Pons (tissue), 1 donor: ENCODE results near the gene HSD17B11.
"Not testable (repeated sequence)": the region's sequence is repeated elsewhere in the genome, so short reads cannot be mapped to it uniquely, and the experiment has no call there.

Source experiments
- DNase-seq: peaks from one replicate; pipeline ENCODE4 v3.0.0-alpha.2; 2016; ENCODE audit warnings: low spot score

Gene HSD17B11, protein sequence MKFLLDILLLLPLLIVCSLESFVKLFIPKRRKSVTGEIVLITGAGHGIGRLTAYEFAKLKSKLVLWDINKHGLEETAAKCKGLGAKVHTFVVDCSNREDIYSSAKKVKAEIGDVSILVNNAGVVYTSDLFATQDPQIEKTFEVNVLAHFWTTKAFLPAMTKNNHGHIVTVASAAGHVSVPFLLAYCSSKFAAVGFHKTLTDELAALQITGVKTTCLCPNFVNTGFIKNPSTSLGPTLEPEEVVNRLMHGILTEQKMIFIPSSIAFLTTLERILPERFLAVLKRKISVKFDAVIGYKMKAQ

DNA sequence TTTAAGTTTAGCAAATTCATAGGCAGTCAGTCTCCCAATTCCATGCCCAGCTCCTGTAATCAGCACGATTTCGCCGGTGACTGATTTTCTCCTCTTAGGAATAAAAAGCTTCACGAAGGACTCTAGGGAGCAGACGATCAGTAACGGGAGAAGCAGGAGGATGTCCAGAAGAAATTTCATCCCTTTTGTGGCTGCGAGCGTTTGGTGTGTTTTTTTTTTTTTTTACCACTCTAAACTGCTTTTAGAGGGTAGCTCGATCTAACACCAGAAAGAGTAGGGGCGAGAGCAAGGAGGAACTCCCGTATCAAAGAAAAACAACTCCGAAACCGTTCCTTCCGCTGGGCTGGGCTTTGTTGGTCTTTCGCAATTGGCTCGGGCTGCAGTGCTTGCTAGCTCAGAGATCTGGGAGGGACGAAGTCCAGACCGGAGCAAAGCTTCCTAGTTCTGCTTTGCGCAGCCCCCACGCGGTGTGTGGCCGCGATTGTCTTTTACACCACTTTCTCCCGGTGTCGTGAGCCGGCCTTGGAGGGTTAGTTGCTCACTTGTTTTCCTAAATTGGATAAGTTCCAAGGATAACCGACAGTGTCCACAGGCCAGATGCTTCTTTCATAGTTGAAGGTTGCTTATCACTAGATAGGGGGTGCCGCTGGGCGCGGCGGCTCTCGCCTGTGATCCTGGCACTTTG lies at the start of gene HSD17B11:
TSS of gene HSD17B11 (minus strand) at position 298 of the 685 bp plus-strand sequence. CDS start at position 180, 118 bp downstream.
- peak; percentile 94 for DNase-seq

DNA sequence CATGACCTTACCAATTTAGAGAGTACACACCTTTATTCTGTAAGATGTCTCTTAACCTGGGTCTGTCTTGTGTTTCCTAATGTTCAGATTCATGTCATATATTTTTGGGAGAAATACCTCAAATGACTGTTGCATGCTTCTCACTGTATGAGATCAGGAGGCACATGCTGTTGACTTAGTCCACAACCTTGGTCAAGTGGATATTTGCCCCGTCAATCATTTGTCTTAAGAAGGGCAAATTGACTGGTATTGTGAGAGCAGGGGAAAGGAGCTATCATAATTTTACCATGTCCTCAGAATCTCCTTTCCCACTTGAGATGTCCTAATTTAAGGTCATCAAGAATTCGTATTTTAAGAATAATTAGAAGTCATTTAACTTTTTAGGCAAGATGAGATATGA lies 42.4 kb upstream of the HSD17B11 start:
- no peak for DNase-seq

DNA sequence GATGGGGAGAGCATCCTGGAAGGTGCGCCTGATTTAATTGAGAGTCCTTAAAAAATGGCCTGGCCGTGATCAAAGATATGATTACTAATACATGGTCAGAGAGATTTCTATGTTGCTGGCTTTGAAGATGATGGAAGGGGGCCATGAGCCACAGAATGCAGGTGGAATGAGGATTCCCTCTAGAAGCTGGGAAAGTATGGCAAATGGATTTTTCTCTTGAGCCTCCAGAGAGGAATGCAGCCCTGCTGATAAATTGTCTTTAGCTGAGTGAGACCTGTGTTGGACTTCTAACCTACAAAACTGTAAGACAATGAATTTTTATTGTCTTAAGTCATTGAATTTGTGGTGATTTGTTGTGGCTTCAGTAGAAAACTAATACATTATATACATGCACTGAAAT lies 39.0 kb upstream of the HSD17B11 start:
- no peak for DNase-seq

DNA sequence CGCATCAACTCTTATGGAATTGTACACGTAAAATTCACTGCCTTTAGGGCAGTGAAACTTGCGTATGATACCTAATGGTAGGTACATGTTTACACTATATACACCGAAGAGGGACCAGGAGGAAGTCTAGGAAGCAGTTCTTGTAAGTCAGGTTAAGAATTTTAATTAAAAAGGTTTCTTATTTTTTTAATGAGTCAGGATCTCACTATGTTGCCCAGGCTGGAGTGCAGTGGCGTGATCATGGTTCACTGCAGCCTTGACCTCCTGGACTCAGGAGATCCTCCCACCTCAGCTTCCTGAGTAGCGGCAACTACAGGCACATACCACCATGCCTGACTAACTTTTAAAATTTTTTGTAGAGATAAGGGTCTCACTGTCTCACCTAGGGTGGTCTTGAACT lies 38.0 kb upstream of the HSD17B11 start:
- no peak for DNase-seq

DNA sequence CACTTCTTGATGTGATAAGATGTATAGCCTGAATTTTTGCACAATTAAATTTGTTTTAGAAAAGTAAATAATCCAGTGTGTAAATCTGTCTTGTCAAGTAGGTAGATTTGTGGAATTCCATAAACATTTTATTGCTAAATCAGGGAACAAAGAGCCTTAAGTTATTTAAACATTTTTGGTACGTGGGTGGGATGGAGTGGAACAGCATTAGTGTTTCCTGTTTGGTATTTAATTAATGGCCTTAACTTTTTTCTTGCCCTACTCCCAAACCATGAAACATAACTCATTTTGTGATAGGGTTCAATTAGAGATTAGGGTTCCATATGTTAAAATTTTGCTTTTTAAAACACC lies 36.5 kb upstream of the HSD17B11 start:
- DNase-seq = no peak

DNA sequence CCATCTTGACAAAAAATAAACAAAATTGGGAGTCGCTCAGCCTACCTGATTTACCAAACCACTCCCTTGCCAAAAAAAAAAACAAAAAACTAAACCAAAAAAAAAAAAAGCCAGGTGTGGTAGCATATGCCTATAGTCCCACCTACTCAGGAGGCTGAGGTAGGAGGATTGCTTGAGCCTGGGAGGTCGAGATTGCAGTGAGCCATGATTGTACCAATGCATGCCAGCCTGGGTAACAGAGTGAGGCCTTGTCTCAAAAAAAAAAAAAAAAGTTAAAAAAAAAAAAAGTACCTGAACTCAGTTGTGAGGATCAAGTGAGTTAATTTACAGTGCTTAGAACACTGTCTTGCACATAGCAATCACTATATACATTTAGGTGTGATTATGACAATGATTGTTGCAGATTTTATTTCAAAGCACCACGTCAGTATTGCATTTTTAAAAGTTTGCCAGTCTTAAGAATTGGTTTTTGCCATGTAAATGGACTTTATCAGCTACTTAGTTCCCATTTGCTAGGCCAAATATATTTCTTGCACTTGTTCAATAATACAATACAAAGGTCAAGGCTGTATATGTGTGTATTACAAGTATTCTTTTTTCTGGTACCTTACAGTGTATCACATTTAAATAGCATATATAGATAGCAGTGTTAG lies 36.0 kb upstream of the HSD17B11 start:
- DNase-seq = no peak

DNA sequence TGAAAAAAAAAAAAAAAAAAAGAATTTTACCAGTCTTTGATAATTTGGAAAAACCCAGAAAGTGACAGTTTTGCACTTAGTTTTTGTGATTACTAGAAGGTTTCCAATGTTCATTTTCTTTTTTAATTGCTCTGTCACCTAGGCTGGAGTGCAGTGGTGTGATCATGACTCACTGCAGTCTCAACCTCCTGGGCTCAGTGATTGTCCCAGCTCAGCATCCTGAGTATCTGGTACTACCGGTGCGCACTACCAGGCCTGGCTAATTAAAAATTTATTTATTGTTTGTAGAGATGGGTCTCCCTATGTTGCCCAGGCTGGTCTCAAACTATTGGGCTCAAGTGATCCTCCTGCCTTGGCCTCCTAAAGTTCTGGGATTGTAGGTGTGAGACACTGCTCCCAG lies 34.7 kb upstream of the HSD17B11 start:
- no peak for DNase-seq

DNA sequence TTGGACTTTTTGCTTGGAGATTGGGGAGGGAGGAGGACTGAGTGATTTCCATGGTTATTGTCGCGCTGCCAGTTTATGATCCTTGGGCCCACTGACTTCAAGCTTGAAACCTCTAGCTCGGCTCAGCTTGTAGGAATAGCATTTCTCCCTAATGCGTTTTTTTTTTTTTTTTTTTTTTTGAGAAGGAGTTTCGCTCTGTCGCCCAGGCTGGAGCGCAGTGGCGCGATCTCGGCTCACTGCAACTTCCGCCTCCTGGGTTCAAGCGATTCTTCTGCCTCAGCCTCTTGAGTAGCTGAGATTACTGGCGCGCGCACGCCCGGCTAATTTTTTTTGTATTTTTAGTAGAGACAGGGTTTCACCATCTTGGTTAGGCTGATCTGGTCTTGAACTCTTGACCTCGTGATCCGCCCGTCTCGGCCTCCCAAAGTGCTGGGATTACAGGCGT lies 33.1 kb upstream of the HSD17B11 start:
- not testable (repeated sequence) for DNase-seq

DNA sequence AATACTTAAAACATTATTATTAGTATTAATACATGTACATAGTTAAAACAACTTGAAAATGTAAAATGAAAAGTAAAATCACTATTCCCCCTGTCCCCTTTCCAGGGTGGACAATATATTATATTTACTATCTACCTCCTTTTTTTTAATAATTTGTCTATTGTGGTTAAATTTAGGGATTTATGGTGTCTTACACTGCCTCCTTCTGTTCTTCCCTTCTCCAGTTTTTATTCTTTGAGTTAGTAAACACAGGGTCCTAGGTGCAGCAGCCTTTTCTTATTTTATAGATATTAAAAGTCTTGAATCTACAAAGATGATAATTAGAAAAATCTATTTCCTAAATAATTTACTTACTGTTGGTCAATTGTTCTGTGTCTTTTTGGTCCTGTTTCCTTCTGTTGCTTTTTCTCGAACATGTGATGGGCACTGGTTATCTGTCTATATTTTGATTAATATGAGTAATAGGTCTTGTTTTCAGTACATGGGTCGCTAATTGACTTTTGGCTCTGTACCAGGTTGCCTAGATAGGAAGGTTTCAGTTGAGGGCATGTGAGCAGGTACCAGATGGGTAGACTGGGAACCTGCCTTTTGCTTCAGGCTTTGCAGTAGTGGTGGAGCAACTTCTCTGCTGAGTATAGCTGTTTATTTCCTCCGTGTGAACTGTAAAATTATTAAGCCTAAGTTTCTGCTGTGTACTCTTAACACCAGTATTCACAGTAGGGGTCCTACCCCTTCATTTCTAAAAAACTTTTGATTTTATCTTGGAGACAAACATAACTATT lies 32.5 kb upstream of the HSD17B11 start:
- peak; percentile 24 for DNase-seq

DNA sequence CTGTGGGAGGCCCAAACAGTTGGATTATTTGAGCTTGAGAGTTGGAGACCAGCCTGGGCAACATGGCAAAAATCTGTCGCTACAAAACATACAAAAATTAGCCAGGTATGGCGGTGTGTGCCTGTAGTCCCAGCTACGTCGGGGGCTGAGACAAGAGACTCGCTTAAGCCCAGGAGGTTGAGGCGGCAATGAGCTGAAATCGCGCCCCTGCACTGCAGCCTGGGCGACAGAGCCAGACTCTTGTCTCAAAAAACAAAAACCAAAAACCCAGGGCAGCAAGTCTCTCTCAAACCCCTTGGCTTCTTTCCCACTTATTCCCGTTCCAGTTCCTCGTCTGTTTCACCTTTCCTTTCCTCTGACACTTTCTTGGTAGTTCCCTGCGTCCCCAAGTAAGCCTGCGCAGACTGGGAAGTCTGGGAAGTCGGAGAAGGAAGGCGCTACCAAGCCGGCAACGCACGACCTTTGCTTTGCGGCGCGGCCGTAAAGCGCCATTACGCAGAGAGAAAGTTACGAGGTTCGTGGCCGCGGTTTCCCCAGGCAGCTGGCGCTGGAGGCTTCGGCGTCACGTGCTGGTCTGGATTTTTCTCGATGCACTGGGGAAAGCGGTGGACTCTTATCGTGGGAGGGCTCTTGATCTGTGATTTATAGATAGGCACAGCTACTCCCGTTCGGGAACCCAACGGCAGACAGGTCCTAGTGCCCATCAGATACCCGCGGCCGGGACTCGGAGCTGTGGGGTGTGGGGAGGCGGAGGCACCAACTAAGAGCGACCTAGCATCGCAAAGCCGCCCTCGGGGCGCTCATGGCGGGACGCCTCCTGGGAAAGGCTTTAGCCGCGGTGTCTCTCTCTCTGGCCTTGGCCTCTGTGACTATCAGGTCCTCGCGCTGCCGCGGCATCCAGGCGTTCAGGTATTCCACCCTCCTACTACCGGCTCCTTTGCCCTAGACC lies 31.4 kb upstream of the HSD17B11 start, which contains the start of gene NUDT9:
TSS of gene NUDT9 (plus strand) at position 470 of the 949 bp plus-strand sequence. CDS start at position 803, 333 bp downstream.
- DNase-seq = peak; percentile 96

DNA sequence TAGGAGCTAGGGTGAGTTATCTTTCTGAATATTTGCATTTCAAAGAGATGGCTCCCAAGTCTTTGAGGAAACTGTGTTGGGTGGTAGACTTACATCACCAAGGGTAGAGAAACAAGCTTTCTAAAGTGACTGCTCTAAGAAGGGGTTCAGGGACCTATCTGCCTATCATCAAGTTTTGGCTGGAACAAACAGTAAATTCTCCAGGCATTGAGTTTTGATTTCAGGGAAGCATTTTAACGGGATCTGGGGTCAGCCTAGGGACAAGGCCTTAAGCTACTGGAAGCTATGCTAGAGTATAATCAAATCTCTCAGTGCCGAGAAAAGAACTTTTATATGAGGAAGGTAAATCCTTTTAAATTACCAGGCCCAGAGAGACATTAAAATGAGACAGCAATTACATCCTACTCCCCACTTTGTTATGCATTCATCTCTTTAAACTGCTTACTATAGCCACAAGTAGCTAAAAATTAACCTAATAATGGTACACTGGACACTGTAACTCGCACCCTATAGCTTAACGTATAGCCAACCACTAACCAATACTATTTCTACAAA lies 29.4 kb upstream of the HSD17B11 start:
- DNase-seq = no peak

DNA sequence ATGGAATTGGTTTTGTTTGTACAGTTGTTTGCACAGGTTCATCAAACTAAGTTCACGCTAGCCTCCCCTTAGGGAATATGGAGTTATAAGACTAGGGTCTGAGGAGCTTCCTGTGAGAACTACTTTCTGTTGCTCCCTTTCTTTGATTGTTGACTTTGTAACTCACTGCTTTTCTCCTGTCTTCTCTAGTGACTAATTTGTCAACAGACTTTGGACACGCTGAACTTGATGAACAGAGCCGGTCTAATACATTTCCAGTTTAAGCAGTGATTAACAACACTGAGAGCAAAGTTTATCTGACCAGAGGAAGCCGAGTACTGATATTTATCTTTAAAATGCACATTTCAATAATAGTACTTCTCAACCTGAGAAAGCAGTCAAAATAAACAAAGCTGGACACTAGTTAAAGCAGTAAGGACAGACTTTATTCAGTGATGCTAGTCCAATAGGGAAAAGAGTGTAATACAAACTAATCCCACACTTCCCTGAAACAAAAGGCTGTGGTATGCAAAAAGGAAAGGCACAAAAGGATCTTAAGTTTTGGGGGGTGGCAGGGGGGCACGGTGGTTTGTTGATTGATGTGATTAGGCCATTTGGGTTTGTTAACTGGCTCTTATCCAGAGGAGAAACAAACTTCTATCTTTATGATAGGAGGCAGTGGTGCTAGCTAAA lies 28.7 kb upstream of the HSD17B11 start:
- no peak for DNase-seq

DNA sequence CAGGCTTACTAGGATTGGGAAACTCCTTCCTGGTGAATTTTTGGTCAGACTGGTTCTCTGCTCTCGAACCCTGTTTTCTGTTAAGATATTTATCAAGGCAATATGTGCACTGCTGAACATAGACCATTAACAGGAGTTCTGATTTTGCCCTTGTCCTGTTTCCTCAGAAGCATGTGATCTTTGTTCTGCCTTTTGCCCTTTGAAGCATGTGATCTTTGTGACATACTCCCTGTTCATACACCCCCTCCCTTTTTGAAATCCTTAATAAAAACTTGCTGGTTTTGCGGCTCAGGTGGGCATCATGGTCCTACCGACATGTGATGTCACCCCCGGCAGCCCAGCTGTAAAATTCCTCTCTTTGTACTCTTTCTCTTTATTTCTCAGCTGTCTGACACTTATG lies 27.4 kb upstream of the HSD17B11 start:
- DNase-seq = not testable (repeated sequence)

DNA sequence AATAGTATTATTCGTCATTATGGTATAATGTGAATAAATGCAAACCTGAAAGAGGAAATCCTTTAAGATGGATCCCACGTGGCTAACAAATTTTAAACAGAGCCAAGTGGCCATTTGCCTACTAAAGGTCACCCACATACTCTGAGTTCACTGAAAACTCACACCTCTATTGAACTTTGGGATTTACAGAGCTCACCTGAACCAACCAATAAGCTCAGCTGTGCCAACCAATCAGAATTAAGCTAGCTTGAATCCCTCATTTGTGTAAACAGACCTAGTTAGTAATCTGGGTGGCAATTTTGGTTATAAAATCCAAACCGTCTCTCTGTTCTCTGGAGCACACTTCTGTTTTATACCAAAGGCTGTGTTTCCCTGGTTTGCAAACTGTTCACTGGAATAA lies 26.0 kb upstream of the HSD17B11 start:
- no peak for DNase-seq

DNA sequence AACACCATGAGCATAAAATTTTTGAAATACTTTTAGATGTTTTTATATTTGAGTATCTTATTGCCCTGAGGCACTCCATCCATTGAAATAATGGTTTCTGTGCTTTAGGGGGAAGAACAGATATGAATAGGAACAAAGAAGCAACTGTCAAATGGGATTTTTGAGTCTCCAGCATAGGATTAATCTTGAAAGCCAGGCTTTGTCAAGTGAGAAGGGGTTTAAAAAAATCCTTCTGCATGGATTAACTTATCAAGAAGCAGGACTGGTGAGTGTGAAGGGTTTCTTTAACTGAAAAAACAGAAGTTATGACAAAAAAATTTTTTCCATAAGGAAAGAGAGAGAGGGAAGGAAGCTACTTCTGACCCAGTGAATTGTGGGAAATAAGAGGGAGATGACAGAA lies 23.8 kb upstream of the HSD17B11 start:
- DNase-seq = no peak

DNA sequence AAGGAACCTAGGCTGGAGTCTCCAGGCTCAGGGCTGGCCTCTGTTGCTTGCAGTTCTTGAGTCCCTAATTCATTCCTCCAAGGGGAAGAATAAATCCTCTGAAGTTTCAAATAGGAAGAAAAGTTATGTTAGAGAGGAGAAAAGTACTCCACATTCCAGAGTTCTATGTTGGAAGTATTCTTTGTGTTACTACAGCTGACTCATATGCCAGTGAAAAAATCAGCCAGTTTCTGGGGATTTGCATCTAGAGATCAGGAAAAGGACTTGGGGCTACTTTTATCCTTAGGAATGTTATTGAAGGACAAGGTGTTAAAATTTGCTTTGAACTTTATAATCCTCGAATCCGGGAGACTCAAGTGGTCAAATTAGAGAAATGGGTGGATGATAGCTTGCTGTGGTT lies 19.7 kb upstream of the HSD17B11 start:
- no peak for DNase-seq

DNA sequence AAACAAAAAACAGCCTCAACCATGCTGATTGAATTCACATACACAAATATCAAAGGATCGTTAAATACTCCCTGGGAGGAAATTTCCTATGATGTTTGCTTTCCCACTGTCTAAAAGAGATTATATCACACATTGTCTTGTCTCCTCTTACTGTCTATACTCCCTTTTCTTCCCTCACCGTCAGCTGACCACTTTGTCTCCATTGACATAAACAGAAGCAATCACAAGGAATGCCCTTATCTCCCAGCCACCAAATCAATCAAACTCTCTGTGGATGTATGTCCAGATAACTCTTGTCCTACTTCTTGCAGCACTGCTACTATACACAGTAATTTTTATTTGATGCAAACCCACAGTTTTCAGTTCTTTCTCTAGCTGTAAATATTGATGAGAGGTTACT lies 19.2 kb upstream of the HSD17B11 start:
- no peak for DNase-seq

DNA sequence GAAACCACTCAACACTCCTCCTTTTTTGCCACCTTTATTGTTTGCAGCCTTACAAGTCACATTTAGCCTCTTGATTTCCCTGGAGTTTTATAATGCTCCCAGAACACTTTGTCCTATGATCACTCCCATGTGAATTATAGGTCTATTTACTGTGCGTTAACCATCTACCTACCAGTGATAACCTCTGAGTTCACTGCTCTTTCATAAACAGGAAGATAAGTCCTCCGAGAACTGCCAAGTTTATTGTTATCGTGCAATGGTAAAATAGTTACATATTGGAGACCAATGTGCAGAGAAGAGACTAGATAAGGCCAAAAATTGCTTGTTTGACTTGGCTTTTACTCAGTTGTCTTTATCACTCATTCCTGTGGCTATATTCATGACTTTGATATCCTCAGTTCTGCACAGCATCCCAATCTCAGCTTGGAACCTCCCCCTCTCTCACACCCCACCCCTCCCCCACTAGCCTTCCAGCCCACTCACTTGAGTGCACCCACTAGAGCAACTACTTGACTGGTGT lies 18.5 kb upstream of the HSD17B11 start:
- no peak for DNase-seq

DNA sequence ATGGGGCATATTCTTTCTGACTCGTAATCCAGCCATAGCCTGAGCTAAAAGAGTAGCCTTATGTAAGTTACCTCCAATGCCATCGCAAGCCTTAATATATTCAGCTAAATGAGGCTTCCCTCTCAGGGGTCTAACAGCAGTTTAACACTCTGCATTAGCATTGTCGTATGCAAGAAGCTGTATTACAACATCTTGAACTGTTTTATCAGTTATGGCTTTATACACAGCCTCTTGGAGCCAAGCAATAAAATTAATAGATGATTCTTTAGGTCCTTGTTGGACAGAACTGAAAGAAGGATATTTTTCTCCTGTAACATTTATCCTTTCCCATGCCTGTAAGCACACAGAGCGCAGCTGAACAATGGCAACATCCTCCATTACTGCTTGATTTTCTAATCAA lies 15.9 kb upstream of the HSD17B11 start:
- DNase-seq = not testable (repeated sequence)

DNA sequence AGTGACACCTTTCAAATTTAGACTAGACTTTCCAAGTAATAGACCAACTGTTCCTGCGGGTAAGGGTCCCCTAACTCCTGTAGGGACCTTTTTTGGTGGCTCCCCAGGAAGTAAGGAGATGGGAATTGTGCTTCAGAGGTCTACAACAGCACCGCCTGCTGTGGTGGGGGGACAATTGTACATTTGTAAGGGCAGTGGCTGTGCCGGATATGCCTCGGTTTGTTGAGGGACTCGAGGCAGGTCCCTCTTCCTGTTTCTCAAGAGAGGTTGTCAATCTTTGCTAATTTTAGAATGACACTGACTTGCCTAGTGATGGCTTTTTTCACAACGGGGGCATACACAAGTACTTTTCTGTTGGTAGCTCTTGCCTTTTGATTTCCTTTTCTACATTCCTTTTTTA lies 15.5 kb upstream of the HSD17B11 start:
- no peak for DNase-seq
